Endodermal cell (in vitro differentiated cells): ENCODE results near the gene NCK2. TPM values are rescaled to one million over a fixed set of nuclear protein-coding genes. Genes with fewer than 3 reads are reported as not detected.

Experiments
- DNase-seq: peaks from one replicate; pipeline ENCODE4 v3.0.0-alpha.2; 2017
- H3K27ac ChIP-seq: 2 replicates; pipeline ENCODE4 v1.5.1; 2013; ENCODE audit warnings: mild to moderate bottlenecking, low read depth, low read length, moderate library complexity
- H3K27me3 ChIP-seq: 2 replicates; pipeline ENCODE4 v1.6.1; 2013; ENCODE audit warnings: mild to moderate bottlenecking, low read length, moderate library complexity; ENCODE audit not compliant: insufficient read depth, control insufficient read depth, poor library complexity, severe bottlenecking
- H3K36me3 ChIP-seq: 2 replicates; pipeline ENCODE4 v1.7.0; 2013; ENCODE audit warnings: mild to moderate bottlenecking, low read length, moderate library complexity; ENCODE audit not compliant: control insufficient read depth, insufficient read depth
- H3K4me1 ChIP-seq: one replicate; pipeline ENCODE4 v1.7.0; 2013; ENCODE audit warnings: low read length; ENCODE audit not compliant: control insufficient read depth, insufficient read depth
- H3K4me3 ChIP-seq: 2 replicates; pipeline ENCODE4 v1.5.1; 2013; ENCODE audit warnings: mild to moderate bottlenecking, low read length, moderate library complexity
- H3K9ac ChIP-seq: 2 replicates; pipeline ENCODE4 v1.6.1; 2013; ENCODE audit warnings: mild to moderate bottlenecking, low read length, moderate library complexity; ENCODE audit not compliant: poor library complexity, severe bottlenecking; ENCODE audit errors: extremely low read depth
- H3K9me3 ChIP-seq: 2 replicates; pipeline ENCODE4 v1.6.1; 2013; ENCODE audit warnings: mild to moderate bottlenecking, low read length, moderate library complexity; ENCODE audit not compliant: control insufficient read depth
- H3K27ac Mint-ChIP-seq: 2 replicates; pipeline ENCODE4 v1.8.0; 2020; ENCODE audit warnings: mixed read lengths
- H3K27me3 Mint-ChIP-seq: 2 replicates; pipeline ENCODE4 v1.8.0; 2021; ENCODE audit warnings: mild to moderate bottlenecking, mixed read lengths; ENCODE audit not compliant: insufficient read depth
- H3K36me3 Mint-ChIP-seq: 2 replicates; pipeline ENCODE4 v1.8.0; 2020; ENCODE audit warnings: low read depth, mixed read lengths
- H3K4me1 Mint-ChIP-seq: 2 replicates; pipeline ENCODE4 v1.8.0; 2020; ENCODE audit warnings: mixed read lengths
- H3K4me3 Mint-ChIP-seq: 2 replicates; pipeline ENCODE4 v1.8.0; 2020; ENCODE audit warnings: mild to moderate bottlenecking, moderate library complexity, mixed read lengths
- H3K9me3 Mint-ChIP-seq: 2 replicates; pipeline ENCODE4 v1.8.0; 2020; ENCODE audit warnings: mild to moderate bottlenecking, mixed read lengths
- CTCF ChIP-seq: fragments of 200-600 bp; sonication (generic); conservative IDR thresholded peaks from 2 replicates; pipeline ENCODE4 v1.5.0; 2021; ENCODE audit warnings: antibody characterized with exemption, mild to moderate bottlenecking
- WGBS, 2 experiments: methylation state at CpG; one replicate each; pipeline versions ENCODE4 v1.1.5 to v1.1.7; 2013; ENCODE audit warnings: missing lambda C conversion rate in 2 of 2, mixed read lengths in 1 of 2; ENCODE audit not compliant: insufficient coverage in 1 of 2, insufficient read length in 1 of 2; 5-methylcytosine and 5-hydroxymethylcytosine counted together
- total RNA-seq, 2 donors: library from RNA; stranded (reverse); fragmentation: NEBNext Ultra II Directional in 1 of 2; extraction: Animal tissue kit (Norgen Biotek cat#: 25700) in 1 of 2; gene quantifications; 2 replicates in 1 of 2; 3 replicates in 1 of 2; pipeline ENCODE4 v1.2.1, GENCODE V29; 2021

NCK2 gene
- total RNA-seq, 2 donors from 2014 or later = 58.9 to 63.8 TPM

DNA sequence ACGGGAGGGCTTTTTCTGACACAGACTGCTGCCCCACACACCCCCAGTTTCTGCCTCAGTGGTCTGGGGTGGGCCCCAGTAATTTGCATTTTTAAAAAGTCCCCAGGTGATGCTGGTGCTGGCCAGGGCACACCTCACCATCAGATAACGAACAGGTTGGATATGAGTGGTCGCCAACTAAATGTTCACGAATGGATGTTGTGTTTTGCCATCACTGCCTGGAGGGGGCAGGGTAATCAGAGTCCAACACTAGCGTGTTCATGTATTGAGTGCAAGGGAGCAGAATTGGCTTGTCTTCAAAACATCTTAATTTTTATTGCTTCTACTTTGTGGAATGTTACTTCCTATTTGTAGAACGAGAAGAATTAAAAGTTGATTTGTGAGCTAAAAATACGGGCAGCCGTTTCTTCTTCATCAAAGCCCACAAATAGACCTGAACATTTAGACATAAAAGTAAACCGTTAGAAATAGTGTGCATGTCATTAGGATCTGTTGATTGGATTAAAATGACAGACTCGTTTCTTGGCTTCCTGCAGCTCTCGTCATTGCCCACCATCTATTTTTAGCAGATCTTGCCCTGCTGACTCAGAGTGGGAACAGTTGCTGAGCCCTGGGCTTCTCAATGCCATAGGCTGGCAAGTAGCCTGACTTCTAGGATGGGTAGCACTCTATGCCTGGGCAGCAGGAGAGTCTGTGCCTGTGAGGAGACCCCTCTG is 45.2 kb downstream of the NCK2 start:
- H3K27ac ChIP-seq = no peak overlapping the region
- no peak overlapping the region for H3K9ac ChIP-seq
- DNase-seq = no peak
- 91 to 96% methylated on average over 10 to 11 of the region's 11 CpGs for WGBS, 2 experiments
- peak; percentile 46 for TF ChIP-seq CTCF
- no peak overlapping the region for H3K4me3 ChIP-seq
- H3K36me3 Mint-ChIP-seq = no peaks in the 10 kb centered on the region
- no peak overlapping the region for H3K4me3 Mint-ChIP-seq
- no peaks in the 10 kb centered on the region for H3K36me3 ChIP-seq
- no peaks in the 10 kb centered on the region for H3K4me1 ChIP-seq
- H3K27me3 Mint-ChIP-seq = no peaks in the 10 kb centered on the region
- no peaks in the 10 kb centered on the region for H3K9me3 Mint-ChIP-seq
- peaks cover 50% of the 10 kb centered on the region for H3K4me1 Mint-ChIP-seq
- no peaks in the 10 kb centered on the region for H3K9me3 ChIP-seq
- no peak overlapping the region for H3K27ac Mint-ChIP-seq
- no peaks in the 10 kb centered on the region for H3K27me3 ChIP-seq

DNA sequence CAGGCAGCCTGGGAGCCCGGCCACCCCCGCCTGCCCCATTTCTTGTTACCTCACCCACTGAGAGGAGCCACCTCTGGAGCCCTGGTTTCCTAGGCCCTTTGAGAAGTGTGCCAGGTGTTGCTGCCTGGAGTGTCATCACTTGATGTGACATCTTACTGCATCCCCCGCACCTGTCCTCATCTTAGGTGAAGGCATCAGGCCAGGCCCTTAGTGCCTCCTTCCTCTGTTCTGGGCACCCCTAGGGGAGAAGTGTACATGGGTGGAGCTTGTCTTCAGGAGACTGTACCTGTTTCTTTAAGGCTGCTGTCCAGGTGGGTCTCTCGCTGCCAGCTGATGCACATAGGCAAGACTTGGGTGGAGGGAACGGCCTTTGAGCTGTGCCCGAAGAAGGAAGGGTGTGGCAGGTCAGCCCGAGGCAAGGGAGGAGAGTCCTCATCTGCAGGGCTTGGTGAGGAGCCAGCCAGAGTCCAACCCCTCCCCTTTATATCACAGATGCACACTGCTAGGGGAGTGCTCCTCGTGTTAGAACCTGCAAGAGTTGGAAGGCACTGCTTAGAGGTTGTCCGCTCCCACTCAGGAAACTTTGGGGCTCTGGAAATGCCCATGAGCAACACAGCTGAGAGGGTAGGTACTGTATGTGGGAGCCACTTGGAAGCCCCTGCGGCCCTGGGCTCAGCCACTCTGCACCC is 45.9 kb downstream of the NCK2 start:
- no peak for TF ChIP-seq CTCF
- H3K27ac Mint-ChIP-seq = no peak overlapping the region
- H3K4me1 Mint-ChIP-seq = peaks cover 56% of the 10 kb centered on the region

DNA sequence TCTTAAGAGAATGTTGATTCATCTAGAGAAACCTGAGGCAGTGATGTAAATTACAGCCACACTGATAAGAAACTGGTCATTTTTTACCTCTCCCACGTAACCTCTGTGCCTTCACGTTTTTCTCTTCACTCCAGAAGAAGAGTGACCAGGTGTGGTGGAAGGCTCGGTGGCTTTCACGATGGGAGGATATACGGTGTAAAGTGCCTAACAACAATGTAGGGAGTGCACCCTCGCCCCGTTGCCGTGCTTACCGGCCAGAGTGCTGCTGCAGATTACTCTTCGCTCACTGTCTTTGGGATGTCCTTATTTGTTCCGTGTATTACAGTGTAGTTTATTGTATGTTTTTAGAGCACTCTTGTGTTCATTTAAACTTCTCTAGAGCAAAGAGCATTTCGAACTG is 46.5 kb downstream of the NCK2 start:
- no peak overlapping the region for H3K4me3 Mint-ChIP-seq
- 90 to 92% methylated on average over 6 to 12 of the region's 12 CpGs for WGBS, 2 experiments

More for the DNA sequence above, 45.9 kb downstream of the NCK2 start:
- Histone ChIP-seq H3K4me3 (no peak overlapping the region), H3K9ac (no peak overlapping the region), H3K27ac (no peak overlapping the region), H3K4me1 (no peaks in the 10 kb centered on the region), H3K27me3 (no peaks in the 10 kb centered on the region), H3K36me3 (no peaks in the 10 kb centered on the region), H3K9me3 (no peaks in the 10 kb centered on the region)
- DNase-seq = no peak
- Mint-ChIP-seq H3K27me3 (no peaks in the 10 kb centered on the region), H3K4me3 (no peak overlapping the region), H3K36me3 (no peaks in the 10 kb centered on the region), H3K9me3 (no peaks in the 10 kb centered on the region)
- 90 to 100% methylated on average over 2 to 10 of the region's 10 CpGs for WGBS, 2 experiments

More for the DNA sequence above, 46.5 kb downstream of the NCK2 start:
- no peaks in the 10 kb centered on the region for H3K36me3 ChIP-seq
- H3K9ac ChIP-seq = no peak overlapping the region
- H3K27me3 ChIP-seq = no peaks in the 10 kb centered on the region
- DNase-seq = no peak
- H3K4me1 Mint-ChIP-seq = peaks cover 58% of the 10 kb centered on the region
- no peak overlapping the region for H3K27ac ChIP-seq
- H3K4me3 ChIP-seq = no peak overlapping the region
- no peaks in the 10 kb centered on the region for H3K4me1 ChIP-seq
- no peaks in the 10 kb centered on the region for H3K9me3 Mint-ChIP-seq
- no peaks in the 10 kb centered on the region for H3K9me3 ChIP-seq
- no peaks in the 10 kb centered on the region for H3K36me3 Mint-ChIP-seq
- H3K27me3 Mint-ChIP-seq = no peaks in the 10 kb centered on the region
- no peak for TF ChIP-seq CTCF
- peak overlapping the region; percentile 12 for H3K27ac Mint-ChIP-seq
